HG03039 (cell line): ENCODE data around the gene GYS1.
A peak's percentile ranks its signal among the peaks of the same experiment; 100 is the strongest.
"Not testable (repeated sequence)": the region's sequence is repeated elsewhere in the genome, so short reads cannot be mapped to it uniquely, and the experiment has no call there.

Experiments used
- ATAC-seq: cut with Tn5 transposase; IDR thresholded peaks from one replicate; pipeline ENCODE4 v1.9.1; 2021; ENCODE audit warnings: mild to moderate bottlenecking, moderate library complexity; ENCODE audit not compliant: unreplicated experiment

The GYS1 gene

DNA sequence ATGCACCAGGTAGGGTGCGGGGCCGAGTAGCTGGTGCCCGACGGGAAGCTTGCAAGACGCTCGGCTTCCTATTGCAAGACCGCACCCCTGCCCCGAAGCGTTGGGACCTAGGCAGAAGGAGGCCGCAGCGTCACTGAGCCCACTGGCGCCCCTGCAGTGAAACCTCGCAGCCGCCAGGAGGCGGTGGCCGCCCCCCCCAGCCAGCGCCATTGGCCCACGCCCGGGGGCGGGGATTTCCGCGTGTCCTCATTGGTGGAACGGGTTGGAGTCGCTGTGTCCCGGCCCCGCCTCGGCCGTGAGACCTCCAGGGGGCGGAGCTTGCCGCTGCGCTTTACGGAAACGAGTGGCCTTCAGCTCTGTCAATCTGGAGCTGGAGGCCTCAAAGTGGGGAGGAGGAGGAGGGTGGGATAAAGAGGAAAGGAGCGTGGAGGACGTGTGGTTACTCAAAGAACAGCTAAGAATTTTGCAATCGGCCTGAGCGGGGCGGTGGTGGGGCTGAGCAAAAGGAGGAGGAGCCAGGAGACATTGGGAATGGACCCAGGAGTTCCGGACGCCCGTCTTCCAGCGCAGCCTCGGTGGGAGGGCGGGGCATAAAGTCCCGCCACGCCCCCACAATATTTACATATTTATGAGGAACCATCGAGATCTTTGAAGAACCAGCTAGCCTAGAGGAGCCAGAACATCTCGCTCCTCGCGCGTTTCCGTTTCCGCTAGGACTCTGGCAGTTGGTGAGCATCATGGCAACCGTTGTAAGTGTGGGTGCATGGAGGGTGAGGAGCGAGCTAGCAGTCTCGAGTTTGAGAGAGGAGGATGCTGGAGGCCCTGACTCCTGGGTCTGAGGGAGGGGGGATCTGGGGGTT lies at the start of gene GYS1, which contains the start of gene RUVBL2:
Gene GYS1 (minus strand): TSS at position 135 of the 860 bp plus-strand sequence. CDS start 197 bp downstream, outside the sequence.
Gene RUVBL2 (plus strand): TSS at position 713 of the 860 bp plus-strand sequence. CDS start 25 bp downstream, at position 738.
- ATAC-seq, result peak; percentile 81

- not testable (repeated sequence) for ATAC-seq
Observed at GRCh38 chr19:49042666-49043065, 49.6 kb upstream of the GYS1 start.

GRCh38 chr19:49042177-49042576 lies 49.1 kb upstream of the GYS1 start:
- ATAC-seq, result no peak

- ATAC-seq, result not testable (repeated sequence)
Observed at GRCh38 chr19:49039736-49040135, 46.6 kb upstream of the GYS1 start.

- not testable (repeated sequence) for ATAC-seq
Observed at GRCh38 chr19:49038557-49039276, 45.6 kb upstream of the GYS1 start.

- not testable (repeated sequence) for ATAC-seq
Observed at GRCh38 chr19:49038111-49038510, 45.0 kb upstream of the GYS1 start.

GRCh38 chr19:49036815-49037214 lies 43.7 kb upstream of the GYS1 start, which contains the start of gene CGB1:
CGB1 (minus strand) TSS chr19:49036895; CDS start chr19:49036711, 184 bp downstream.
- not testable (repeated sequence) for ATAC-seq

DNA sequence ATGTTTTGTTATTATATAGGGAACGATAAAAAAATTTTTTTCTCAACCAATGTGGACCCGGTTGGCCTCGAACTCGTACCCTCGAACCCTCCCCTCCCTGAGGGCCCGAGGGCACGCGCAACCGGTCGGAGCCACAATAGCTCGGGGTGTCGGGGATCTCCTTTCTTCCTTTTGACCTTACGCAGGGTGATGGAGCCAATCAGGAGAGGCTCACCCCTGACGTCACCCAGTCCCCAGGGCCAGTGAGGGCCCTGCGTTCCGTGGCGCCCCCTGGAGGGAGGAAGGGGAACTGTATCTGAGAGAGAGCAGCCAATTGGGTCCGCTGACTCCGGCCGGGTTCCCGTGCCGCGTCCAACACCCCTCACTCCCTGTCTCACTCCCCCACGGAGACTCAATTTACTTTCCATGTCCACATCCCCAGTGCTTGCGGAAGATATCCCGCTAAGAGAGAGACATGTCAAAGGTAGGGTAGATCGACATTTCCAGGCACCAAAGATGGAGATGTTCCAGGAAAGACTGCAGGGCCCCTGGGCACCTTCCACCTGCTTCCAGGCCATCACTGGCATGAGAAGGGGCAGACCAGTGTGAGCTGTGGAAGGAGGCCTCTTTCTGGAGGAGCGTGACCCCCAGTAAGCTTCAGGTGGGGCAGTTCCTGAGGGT lies 38.7 kb upstream of the GYS1 start, which contains the start of gene CGB2:
Gene CGB2 (plus strand): TSS at position 249 of the 660 bp plus-strand sequence. CDS start 206 bp downstream, at position 455.
- not testable (repeated sequence) for ATAC-seq

GRCh38 chr19:49030323-49030722 lies 37.2 kb upstream of the GYS1 start:
- ATAC-seq, result not testable (repeated sequence)

GRCh38 chr19:49029749-49030148 lies 36.6 kb upstream of the GYS1 start:
- not testable (repeated sequence) for ATAC-seq

DNA sequence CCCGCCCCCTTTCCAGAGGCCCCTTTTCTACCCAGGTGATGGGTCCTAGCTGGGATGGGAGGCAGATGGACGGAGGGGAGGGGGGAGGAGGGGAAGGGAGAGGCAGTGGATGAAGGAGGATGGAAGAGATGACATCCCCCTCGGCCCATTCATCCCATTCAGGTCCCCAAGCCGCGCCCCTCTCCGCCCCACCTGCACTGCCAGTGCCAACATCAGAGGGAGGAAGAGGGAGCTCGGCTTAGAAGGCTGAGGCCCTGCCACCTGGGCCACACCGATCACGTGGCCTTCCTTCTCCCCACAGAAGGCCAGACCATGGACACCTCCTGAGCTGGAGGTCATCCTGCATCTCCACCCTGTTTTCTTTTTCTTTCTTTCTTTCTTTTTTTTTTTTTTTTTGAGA lies 35.6 kb upstream of the GYS1 start:
- not testable (repeated sequence) for ATAC-seq

DNA sequence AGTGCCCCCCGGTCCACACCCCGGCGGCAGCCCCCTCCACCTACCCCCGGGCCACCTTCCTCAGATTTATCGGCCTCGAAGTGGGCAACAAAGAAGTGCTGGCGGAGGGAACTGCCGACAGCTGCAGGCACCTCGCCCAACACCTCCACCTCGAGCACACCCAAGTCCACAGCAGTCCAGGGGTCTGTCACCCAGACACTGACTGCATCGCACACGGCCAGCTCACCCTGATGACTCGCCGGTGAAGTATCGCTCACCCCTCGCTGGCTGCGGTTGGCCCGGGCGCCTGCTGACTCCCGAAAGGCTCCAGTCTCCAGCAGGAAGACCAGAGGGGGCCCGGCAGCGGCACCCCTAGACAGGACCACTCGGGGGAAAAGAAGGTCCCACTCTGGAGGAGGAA lies 32.5 kb upstream of the GYS1 start:
- ATAC-seq, result not testable (repeated sequence)

GRCh38 chr19:49025088-49025487 lies 32.0 kb upstream of the GYS1 start:
- not testable (repeated sequence) for ATAC-seq

- not testable (repeated sequence) for ATAC-seq
Observed at GRCh38 chr19:49024233-49024632, 31.1 kb upstream of the GYS1 start, which contains the start of gene CGB3. CGB3 (minus strand) TSS chr19:49024333; CDS start chr19:49023971, 362 bp downstream.

GRCh38 chr19:49022116-49022515 lies 29.0 kb upstream of the GYS1 start:
- ATAC-seq, result no peak

DNA sequence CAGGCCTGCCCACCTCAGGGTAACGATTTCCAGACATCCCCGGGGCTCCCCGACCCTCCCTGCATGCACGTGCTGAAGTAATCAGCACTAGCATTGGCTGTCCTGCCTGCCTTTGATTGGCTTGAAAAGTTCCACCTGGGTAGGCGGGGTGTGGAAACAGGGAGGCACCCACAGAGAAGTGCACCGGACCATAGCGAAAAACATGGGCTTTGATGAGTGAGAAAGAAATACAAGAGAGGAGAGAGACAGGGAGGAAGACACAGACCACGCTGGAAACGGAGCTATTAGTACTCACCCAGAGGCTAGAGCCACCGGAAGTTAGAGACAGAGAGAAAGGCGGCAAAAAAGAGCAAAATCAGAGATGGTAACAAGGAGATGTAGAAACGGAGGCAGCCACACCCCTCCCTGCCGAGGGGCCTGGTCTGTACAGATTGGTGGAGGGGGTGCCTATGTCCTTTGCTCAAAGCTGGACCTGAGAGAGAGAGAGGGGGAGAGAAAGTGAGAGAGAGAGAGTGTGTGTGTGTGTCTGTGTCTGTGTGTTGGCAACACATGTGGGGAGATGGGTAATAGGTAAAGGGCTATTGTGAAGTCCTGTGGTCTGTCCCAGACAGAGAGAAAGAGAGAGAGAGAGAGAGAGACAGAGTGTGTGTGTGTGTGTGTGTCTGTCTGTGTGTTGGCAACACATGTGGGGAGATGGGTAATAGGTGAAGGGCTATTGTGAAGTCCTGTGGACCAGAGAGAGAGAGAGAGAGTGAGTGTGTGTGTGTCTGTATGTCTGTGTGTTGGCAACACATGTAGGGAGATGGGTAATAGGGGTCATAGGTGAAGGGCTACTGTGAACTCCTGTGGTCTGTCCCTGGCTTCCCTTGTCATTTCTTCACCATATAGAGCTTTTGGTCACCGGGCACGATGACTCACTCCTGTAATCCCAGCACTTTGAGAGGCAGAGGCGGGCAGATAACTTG lies 28.1 kb upstream of the GYS1 start:
- ATAC-seq, result no peak

- ATAC-seq, result no peak
Observed at GRCh38 chr19:49020342-49020741, 27.2 kb upstream of the GYS1 start.

DNA sequence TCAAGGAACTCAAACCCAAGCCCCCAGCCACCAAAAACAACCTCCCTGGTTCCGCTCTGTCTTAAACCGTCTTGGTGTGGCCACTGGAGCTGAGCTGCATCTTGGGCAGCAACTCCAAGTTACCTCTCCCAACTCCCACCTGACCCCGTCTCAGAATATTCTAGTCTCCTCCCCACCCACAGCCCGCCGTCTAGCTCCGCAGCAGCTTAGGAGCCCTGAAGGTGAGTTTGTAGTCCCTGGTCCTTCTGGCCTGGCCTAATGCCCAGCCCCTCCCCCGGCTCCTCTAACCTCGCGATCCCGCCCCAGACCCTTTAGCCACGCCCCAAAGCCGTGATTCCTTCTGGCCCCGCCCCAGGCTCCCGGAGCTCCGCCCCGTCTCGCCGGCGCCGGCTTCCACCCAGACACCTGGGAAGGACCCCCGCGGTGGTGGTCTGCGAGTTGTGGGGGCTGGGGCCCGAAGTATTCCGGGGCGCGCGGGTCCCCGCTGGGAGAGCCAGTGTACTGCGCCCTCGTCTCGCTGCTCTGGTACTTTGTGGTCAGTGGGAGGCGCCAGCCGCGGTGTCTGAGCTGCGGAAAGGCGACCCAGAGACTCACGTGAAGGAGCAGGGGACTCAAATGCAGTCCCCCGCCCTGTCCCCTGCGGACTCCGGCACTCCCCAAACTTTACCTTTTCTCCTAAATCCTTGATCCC lies 26.3 kb upstream of the GYS1 start:
- no peak for ATAC-seq
